OCI-LY3 (cell line): Measurements from ENCODE around the gene ESRP2.

Experiments used
- CTCF ChIP-seq: fragments of 200-600, 300-600 bp; sonication (generic); IDR thresholded peaks from 2 replicates; pipeline ENCODE4 v1.5.1; 2014; ENCODE audit warnings: antibody characterized with exemption, low read length, low read depth
- EZH2phosphoT487 ChIP-seq: fragments of 200-600 bp; shearing (Covaris generic); IDR thresholded peaks from 2 replicates; pipeline ENCODE4 v1.6.1; 2018; ENCODE audit warnings: antibody characterized with exemption, mixed run types, low read depth

- TF ChIP-seq EZH2phosphoT487 (no peak), CTCF (no peak)
Measured at GRCh38 chr16:68200088-68200783, 35.7 kb downstream of the ESRP2 start.
